CD4-positive, alpha-beta T cell treated with Interleukin-10 for 1 hour (primary cell): ENCODE data around the gene APLP2.
"Not testable (repeated sequence)": the region's sequence is repeated elsewhere in the genome, so short reads cannot be mapped to it uniquely, and the experiment has no call there.

Experiments used
- DNase-seq: peaks from one replicate; pipeline ENCODE4 v3.0.0-alpha.2; 2020

APLP2 gene

DNA sequence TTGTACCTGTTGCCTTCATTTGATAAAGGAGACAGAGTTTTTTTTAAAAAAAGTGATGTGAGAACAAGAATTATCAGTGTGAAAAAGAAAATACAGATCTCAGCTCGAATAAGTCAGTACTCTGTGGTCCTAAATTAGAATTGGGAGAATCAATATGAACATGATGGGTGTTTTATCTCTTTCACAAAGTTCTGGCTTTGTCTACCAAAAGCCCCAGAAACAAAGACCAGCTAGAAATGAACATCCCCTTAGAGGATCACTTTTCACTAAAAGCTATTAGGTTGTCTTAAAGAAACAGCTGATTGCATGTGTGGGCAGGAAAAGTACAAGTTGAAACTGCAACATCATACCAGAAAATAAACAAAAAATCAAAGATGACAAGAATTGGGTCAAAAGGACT lies 81.5 kb downstream of the APLP2 start:
- no peak for DNase-seq

DNA sequence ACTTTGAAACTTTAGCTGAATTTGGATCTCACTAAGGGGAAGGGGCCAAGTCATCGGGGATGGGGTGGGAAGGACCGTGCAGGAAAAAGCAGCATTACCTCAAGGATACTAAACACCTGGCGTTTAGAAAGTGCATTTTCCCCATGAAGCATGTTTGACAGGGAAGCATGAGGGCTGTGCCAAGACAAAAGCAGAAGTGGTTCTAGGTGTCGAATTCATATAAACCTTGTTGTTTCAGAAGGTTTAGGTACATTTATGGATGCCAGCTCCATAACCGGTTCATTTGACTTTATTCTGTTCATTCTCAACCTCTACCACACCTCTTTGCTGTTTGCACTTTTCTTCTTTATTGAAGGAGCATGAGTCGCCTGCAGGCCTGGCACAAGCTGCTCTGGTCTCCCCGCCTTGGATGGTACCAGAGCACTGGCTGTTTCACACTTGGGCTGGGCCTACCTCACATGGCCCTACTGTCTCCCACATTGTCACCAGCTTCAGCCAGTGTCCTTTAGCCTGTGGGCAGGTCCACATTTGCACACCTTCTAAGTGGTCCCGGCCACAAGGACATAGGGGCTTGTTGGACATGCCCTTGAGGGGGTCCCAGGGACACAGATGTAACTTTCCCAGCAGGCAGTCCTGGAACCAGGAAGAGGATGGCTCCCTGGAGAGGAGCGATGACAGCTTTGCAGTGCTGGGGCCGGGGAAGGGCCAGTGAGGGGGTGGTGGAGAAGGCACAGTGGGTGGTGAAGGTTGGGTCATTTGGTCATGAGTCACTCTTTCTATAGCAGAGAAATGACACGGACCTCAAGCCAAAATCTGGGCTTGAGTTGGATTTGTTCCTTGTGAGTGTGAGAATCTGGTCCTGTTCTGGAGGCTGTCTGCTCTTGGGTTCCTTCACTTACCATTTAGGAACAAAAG lies 86.7 kb downstream of the APLP2 start:
- DNase-seq = no peak

DNA sequence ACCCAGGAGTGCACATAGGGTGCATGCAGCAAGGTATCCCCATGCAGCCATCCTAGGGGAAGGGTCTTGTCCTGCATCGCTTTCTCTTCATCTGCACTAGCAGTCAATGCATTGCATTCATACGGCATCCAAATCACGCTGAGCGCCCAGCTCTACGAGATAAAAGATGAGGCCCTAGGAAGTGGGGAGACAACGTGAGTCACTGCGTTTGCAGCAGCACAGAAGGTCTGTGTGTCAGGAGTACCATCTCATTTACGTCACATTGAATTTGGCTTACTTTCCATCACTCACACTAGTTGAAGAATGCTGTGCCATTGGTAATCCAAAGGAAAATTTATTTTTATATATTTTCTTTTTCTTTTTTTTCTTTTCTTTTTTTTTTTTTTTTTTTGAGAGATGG lies 87.4 kb downstream of the APLP2 start:
- no peak for DNase-seq

DNA sequence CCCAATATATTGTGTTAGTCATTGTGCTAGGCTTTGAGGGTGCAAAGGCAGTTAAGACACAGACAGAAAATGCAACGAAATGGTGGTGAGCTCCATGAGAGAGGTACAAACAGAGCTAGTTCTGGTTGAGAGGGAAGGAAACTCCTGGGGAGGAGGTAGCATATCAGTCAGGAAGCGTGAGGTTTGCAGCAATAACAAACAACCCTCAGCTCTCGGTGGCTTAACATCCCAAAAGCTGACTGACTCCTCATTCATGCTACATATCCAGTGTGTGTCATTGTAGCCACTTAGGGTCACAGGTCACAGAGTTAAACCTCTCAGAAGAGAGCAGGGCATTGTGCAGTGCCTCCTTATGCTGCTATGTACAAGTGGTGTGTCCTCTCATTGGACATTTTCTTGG lies 88.1 kb downstream of the APLP2 start:
- no peak for DNase-seq

DNA sequence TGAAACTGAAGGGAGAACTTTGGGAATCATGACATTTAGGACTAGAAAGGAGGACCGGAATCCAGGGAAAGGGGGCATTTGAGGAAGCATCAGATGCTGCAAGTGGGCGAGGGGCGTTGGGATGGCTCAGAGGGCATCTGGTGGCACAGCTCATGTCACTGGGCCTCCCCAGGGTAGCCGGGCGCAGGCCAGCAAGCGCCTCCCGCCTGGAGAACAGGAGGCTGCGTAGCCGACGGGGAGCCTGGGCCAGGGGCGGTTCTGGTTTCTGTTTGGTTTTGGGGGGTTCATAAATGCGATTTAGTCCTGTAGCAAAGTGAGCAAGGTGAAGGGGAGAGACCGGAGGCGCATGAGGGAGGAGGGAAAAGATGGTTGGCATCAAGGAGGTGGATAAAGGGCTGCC lies 89.4 kb downstream of the APLP2 start:
- DNase-seq = no peak

DNA sequence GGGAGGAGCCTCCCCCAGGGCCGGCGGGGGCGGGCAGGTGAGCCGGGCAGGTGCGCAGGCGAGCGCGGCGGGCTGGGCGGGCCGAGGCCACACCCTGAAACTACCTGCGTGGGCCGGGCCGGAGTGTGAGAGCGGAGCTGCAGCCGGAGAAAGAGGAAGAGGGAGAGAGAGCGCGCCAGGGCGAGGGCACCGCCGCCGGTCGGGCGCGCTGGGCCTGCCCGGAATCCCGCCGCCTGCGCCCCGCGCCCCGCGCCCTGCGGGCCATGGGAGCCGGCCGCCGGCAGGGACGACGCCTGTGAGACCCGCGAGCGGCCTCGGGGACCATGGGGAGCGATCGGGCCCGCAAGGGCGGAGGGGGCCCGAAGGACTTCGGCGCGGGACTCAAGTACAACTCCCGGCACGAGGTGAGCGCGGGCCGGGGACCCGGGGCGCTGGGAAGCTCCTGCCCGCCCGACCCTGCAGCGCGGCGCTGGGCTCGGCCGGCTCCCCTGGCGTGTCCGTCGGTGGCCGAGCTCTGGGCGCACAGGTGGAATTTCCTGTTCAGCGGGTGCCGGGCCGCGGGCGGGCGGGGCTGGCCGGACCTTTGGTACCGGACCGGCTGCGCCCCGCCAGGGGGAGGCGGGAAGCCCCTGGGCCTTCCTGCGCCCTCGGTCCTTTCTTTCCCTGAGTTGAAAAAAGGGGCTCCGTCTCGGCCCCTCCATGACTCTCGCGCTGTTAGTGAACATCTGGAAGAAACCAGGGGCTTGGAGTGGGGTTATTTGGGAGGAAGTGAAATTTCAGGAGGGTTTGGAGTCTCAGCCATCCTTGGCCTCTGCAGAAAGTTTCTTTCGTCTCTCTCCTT lies 90.2 kb downstream of the APLP2 start, which contains the start of gene ST14:
Gene ST14, plus strand, starts transcription at position 126 of the 841 bp plus-strand sequence. Its CDS starts 198 bp downstream, at position 324.
- DNase-seq = no peak

DNA sequence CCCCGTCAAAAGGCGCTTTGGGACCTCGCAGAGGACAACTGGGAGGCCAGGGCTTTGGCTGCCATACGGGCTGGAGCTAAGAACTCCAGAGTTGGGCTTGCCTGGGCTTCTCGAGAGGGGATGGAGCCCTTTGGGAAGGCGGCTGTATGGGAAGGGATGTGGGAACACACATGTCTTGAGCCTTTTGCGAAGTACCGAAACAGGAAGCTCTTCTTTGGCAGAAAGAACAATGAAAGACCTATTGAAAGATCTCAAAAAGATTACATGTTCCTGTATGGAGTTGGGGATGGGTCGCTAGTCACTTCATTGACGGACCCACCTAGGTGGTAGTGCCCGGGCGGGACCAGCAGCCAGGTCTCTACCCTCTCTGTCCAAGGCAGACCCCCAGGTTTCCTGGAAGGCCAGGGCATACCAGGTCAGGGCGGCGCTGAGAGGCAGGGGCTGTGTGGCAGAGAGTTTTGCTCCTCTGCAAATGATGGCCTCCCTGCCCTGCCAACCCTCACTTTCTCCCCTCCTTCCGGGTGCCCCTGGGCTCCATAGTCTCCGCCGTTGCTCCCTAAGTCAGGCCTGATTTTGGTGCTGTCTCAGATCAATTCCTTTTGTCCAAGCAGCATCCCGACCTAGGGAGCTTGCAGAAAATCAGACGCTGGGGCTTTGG lies 90.9 kb downstream of the APLP2 start:
- DNase-seq = no peak

DNA sequence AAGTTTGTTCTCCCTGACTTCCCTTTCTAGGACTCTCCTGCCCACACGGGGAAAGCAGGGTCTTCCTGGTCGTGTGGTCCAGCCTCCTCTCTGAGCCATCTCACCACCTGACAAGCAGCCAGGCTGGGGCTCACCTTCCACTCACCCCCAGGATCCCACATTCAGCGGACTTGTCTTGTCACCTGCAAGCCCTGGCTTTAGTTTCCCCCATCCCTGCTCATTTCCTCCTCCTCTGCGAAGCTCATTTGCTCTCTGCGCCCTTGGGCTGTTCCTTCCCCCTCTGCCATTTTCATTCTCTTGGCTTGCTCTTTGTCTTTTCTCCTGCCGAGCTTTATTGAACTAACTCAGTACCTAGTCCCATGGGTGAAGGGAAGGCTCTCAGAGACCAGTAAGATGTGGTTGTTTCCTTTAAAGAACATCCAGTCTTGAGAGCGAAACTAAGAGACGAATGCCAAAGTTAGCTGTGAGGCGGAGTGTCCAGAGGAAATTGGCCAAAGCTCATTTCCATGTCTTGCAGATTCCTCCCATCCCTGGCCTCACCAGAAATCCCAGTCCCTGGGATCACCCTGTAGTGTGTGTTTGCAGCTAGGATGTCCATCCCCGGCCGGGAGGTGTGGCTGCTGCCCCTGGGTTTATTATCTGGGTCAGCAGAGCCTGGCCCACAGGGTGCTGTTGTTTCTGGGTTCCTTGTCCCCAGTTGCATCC lies 91.9 kb downstream of the APLP2 start:
- DNase-seq = no peak

DNA sequence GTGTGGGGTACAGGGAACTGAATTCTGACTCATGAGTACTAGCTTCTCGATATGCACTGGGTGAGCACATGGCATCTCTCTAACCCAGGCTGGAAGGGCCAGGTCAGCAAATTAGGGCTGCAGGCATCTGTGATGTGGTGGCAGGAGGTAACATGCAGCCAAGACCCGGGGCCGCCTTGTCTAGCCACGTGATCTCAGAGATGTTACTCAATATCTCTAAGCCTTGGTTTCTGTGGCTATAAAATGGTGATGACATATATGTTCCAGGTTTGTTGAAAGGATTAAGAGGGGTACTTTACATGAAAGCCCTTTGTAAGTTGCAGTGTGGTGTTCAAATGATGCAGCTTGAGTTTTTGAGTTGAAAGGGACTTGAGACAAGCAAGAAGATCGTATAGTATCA lies 93.0 kb downstream of the APLP2 start:
- no peak for DNase-seq

DNA sequence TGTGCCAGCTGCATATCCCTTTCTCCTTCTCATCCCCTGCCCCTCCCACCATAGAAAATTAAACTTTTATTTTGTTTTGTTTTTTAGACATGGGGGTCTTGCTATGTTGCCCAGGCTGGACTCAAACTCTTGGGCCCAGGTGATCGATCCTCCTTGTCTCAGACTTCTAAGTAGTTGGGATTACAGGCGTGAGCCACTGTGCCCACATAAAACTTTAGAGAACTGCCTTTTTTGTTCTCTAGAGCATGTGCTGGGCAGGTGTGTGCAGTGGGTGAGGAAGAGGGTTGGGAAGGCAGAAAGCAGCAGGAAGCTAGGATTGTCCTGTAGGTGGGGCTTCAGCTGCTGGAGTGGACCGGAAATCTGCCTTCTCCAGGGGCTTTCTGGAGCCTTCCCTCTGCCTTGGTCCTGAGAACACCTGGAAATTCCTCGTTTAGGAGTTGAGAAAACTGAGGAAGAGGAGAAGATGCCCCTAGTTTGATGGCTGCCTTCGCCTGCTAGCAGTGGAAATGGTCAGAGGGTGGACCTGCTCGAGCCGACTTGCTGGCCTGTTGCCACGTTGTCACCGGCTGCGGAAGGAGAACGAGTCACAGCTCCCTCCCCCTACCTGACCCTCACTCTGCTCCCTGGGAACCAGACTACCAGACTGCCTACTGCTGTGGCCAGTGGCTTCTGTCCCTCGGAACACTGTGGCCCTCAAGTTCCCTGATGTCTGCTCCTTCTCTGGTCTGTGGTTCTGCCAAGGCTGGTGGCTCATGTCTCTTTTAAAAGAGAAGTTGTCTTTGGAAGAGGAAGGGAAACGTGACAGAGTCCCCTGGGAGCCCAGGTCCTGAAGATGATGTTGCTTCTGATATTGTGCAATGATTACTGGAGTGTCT lies 93.9 kb downstream of the APLP2 start:
- DNase-seq = no peak

DNA sequence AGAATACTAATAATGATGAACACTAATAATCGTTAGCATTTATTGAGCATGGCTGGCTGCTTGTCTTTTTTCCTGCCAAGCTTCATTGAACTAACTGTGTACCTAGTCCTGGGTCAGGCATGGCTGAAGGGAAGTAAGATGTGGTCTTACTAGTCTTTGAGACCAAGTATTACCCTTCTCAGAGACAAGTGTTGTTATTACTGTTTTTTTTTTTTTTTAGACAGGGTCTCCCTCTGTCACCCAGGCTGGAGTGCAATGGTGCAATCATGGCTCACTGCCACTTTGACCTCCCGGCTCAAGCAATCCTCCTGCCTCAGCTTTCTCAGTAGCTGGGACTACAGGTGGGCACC lies 94.5 kb downstream of the APLP2 start:
- DNase-seq = no peak

DNA sequence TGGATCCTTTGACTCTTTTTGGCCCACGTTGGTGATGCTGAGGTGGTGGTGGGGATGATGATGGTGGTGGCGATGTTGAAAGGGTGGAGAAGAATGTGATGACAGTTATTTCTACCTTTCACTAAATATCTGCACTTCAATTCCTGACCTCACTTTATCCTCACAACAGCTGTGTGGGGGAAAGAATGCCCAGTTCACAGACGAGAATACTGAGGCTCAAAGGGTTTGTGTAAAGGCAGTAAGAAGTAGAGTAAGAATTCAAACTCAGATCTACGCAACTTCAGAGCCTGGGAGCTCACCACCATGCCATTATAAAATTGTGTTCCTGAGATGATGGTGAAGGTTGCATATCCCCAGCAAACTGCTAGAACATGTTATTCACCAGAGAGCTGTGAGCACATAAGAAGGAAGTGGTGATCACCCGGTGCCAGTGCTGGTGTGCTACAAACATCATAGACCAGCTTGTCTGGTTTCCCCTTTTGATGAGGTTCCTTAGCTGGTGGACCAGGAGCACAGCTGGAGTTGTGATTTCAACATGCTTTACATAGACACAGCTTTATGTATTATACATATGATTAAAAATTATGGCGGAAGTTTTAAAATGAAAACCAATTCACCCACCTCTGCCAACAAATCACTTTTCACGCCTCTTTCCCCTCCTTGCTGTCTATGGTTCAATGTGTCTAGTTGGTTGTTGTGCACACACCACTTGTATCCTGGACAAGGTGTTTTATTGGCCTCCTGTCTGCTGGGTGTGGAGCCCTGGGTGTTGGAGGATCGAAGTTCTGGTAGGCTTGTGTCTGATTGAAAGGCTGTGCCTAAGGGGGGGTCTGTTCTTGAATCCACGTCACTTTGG lies 96.1 kb downstream of the APLP2 start:
- DNase-seq = no peak

DNA sequence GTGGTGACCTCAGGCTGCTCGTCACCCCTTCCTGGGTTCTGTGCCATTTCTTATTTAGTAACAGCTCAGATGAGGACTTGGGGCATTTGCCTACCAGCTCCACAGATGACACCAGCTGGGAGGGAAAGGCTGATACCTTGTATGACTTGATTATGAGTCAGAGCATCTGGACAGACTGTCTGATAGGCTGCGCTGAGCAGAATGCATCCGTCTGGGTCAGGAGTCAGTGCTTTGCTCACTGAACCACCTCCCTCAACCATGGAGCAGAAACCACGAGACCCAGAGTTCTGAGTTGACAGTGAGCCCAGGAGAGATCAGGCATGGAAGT lies 96.7 kb downstream of the APLP2 start:
- no peak for DNase-seq

DNA sequence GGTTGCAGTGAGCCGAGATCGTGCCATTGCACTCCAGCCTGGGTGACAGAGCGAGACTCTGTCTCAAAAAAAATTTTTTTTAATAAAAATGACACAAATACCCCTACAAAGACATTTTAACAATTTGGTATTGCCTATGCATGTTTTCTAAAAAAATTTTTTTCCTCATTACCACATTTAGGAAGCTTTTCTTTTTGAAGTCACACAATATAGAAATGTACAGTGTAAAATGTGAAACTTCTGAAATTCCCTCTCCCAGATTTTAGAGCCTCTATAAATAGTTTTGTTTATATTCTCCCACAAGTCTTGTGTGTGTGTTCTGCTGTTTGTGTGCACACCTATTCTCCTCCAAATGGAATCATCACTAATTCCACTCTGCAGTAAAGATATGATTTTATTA lies 97.5 kb downstream of the APLP2 start:
- no peak for DNase-seq

DNA sequence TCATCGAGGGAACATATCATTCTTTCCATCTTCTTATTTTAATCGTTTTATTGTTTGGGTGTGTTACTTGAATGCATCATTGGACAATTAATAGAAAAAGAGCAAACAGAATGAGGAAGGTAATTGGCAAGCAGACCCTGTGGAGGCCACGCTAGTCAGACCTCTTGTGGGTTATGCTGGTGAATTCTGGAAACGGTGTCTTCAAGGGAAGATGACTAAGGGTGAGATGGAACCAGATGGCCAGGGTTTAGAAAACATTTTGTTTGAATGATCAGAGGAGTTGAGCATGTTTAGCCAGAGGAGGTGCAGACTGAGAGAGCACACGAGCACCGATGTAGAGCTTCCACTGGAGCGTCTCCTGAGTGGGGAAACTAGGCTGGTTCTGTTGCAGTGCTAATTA lies 98.4 kb downstream of the APLP2 start:
- DNase-seq = no peak

DNA sequence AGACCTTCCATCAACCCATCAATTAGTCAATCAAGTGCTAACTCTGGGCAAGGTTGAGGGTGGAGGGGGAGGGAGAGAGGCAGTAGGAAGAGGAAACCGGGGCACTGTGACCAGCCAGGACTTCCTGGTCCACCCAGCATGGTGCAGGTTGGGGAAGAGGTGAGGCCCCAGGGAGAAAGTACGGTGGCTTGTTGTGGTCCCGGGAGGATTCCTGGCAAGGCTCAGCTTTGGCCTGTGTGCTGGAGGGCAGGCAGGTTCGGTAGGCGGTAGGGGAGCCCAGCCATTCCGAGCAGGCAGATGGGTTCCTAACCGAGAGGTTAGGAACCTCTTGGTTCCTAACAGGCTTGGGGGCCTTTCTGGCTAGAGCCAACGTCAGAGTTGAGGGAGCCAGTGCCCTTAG lies 100.7 kb downstream of the APLP2 start:
- DNase-seq = no peak

DNA sequence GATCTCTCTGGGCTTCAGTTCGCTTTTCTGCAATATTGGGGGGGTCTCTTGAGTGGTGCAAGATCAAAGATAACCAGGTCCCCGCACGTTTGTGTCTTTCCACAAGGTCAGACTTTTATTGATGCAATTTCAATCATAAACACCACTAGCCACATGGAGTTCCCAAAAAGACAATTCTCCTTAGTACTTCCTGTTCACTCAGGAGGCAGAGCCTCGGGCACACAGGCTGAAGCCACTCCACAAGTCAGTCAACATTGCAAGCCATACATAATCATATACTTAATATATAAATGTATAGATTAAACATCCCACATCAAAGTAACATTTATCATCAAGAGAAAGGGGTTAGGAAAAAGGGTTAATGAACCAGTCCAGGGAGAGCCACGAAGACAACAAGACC lies 101.8 kb downstream of the APLP2 start:
- DNase-seq = no peak

DNA sequence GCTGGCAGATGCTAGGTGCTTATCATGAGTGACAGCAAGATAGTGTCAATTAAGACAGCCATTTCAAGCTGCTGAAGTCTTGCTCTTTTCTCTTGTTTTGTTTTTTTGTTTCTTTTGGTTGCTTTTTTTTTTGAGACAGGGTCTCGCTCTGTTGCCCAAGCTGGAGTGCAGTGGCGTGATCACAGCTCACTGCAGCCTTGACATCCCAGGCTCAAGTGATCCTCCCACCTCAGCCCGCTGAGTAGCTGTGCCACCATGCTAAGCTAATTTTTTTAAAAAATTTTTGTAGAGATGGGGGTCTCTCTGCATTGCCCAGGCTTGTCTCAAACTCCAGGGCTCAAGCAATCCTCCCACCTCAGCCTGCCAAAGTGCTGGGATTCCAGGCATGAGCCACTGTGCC lies 102.3 kb downstream of the APLP2 start:
- DNase-seq = not testable (repeated sequence)

DNA sequence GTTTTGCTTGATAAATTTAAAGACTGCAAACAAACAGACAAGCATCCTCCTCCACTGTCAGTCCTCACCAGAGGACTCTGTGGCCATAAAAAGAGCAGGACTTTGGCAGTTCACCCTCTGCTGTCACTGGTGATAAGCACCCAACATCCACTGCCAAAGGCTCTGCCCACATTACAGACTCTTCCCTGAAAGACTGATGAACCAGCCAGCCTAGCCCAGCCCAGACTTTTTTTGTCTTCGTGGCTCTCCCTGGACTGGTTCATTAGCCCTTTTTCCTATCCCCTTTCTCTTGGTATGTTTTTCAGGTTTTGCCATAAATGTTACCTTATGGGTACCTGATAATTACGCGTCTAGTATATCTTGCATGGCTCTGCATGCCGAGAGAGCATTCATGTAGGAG lies 104.9 kb downstream of the APLP2 start:
- DNase-seq = no peak

DNA sequence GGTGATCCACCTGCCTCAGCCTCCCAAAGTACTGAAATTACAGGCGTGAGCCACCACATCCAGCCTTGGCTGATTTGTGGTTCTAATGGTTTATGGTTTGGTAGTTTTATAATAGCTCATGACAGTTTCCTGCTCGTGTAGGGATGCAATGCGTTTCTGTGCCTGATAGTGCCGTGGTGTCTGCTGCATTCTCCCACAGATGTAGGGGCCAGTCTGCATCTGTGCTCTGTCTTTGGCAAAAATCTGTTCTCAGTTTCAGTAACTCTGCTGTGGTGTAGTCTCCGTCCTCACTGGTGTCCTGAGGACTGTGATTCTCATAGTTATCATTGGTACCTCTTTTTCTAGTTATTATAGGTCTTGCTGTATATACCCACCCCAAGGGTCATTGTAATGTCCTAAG lies 106.2 kb downstream of the APLP2 start:
- no peak for DNase-seq

DNA sequence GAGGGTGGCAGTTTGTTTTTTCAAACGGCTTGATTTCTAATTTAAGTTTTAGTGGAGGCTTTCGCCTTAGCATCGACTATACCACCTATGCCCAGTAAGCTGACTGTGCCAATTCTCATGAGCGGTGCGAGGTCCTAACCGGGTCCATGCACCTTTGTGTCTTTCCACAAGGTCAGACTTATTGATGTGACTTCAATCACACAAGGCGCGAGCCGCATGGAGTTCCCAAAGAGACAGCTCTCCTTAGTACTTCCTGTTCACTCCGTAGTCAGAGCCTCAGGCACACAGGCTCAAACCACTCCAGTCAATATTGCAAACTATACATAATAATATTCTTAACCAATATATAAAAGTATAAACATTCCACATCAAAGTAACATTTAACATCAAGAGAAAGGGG lies 108.1 kb downstream of the APLP2 start:
- DNase-seq = no peak
